Left ventricle myocardium inferior (tissue), 1 donor: Measurements from ENCODE around the gene PCBP3. TPM values are rescaled to one million over a fixed set of nuclear protein-coding genes. Genes with fewer than 3 reads are reported as not detected.
A peak's percentile ranks its signal among the peaks of the same experiment; 100 is the strongest.

Experiments used
- DNase-seq: peaks from one replicate; pipeline ENCODE4 v3.0.0-alpha.2; 2020
- H3K27ac ChIP-seq: fragments of 200-600 bp; replicated peaks from 2 replicates; pipeline ENCODE4 v1.8.0; 2021
- H3K27me3 ChIP-seq: fragments of 200-600 bp; 2 replicates; pipeline ENCODE4 v1.8.0; 2021; ENCODE audit warnings: low read depth
- H3K36me3 ChIP-seq: fragments of 200-600 bp; 2 replicates; pipeline ENCODE4 v1.8.0; 2021
- H3K4me1 ChIP-seq: fragments of 200-600 bp; 2 replicates; pipeline ENCODE4 v1.8.0; 2021
- H3K4me3 ChIP-seq: fragments of 200-600 bp; 2 replicates; pipeline ENCODE4 v1.8.0; 2021; ENCODE audit warnings: mild to moderate bottlenecking, moderate library complexity
- H3K9me3 ChIP-seq: fragments of 200-600 bp; replicated peaks from 2 replicates; pipeline ENCODE4 v1.8.0; 2021
- CTCF ChIP-seq: fragments of 200-600 bp; IDR thresholded peaks from 2 replicates; pipeline ENCODE4 v1.8.0; 2021; ENCODE audit warnings: antibody characterized with exemption, mild to moderate bottlenecking, borderline replicate concordance
- intact Hi-C: fragments of 100-400 bp; cut with micrococcal nuclease; formaldehyde crosslinking; loops from one replicate; pipeline ENCODE4 v1.11.0; 2022
- total RNA-seq: library from RNA; stranded (reverse); fragmentation: NEBNext Ultra II Directional; extraction: Animal tissue kit (Norgen Biotek cat#: 25700); gene quantifications from one replicate; pipeline ENCODE4 v1.2.1, GENCODE V29; 2021
- donor health status: DM: no; HTN: yes; CAD: no; lungs with severe emphysema.

The PCBP3 gene
- total RNA-seq, 1 donor from 2014 or later, result 2.9 TPM

DNA sequence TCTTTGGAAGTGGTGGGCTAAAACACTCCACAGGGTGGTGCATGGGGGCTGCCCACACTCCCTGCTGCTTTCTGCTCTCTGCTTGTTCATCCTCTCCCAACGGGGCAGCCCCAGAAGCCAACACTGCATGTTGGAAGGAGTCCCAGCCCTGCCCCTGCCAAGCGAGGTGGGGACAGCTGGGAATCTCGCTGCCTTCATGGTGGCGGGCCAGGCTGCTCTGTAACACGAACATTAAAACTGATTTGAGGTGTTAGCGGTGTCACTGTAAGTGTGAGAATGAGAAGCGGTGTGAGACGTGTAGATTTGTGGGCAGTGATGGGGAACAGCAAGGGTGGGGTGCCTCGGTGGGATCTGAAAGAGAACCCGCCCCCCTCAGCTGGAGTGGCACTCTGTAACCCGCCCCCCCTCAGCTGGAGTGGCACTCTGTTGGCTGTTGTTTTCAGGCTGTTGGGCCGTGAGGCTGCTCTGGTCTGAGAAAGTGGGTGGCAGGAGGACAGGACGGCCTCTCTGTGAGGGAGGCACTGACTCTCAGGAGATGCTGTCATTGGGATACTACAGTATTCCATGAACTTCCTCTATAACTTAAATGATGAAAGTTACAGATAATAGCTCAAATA, 80.9 kb downstream of the PCBP3 start:
- DNase-seq, result peak; percentile 35
- TF ChIP-seq CTCF, result no peak
- peak overlapping the region; percentile 45 for H3K4me3 ChIP-seq

GRCh38 chr21:45724994-45725843, 81.7 kb downstream of the PCBP3 start:
- no peak for DNase-seq
- intact Hi-C loops, result no loop called here

More for the DNA sequence above, 80.9 kb downstream of the PCBP3 start:
- intact Hi-C loops, result no loop called here
- H3K9me3 ChIP-seq, result no peaks in the 10 kb centered on the region
- no peaks in the 10 kb centered on the region for H3K36me3 ChIP-seq
- H3K27me3 ChIP-seq, result peaks cover 5% of the 10 kb centered on the region
- no peak overlapping the region for H3K27ac ChIP-seq
- no peaks in the 10 kb centered on the region for H3K4me1 ChIP-seq

DNA sequence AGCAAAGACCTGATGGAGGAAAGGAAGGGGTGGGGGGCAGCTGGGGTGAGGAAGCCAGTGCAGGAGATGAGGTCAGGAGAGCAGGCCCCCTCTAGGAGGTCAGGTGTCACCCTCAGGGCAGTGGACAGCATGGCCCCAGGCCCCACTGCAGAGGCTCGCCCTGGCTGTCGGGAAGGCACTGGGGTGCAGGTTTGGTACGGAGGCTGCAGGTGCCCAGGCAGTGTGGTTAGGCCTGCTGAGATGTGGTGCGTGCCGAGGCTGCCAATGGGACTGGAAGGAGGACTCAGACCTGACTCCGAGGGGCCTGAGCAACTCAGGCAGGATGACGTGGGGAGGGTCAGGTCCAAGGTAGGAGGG, 82.3 kb downstream of the PCBP3 start:
- no peaks in the 10 kb centered on the region for H3K27me3 ChIP-seq
- DNase-seq, result no peak
- H3K4me3 ChIP-seq, result no peak overlapping the region
- TF ChIP-seq CTCF, result no peak
- intact Hi-C loops, result no loop called here
- H3K27ac ChIP-seq, result no peak overlapping the region
- H3K4me1 ChIP-seq, result no peaks in the 10 kb centered on the region
- H3K36me3 ChIP-seq, result no peaks in the 10 kb centered on the region
- H3K9me3 ChIP-seq, result no peaks in the 10 kb centered on the region

More at GRCh38 chr21:45724994-45725843, 81.7 kb downstream of the PCBP3 start:
- no peak for TF ChIP-seq CTCF
- Histone ChIP-seq H3K27ac (no peak overlapping the region), H3K4me3 (no peak overlapping the region), H3K9me3 (no peaks in the 10 kb centered on the region), H3K27me3 (no peaks in the 10 kb centered on the region), H3K36me3 (no peaks in the 10 kb centered on the region), H3K4me1 (no peaks in the 10 kb centered on the region)

DNA sequence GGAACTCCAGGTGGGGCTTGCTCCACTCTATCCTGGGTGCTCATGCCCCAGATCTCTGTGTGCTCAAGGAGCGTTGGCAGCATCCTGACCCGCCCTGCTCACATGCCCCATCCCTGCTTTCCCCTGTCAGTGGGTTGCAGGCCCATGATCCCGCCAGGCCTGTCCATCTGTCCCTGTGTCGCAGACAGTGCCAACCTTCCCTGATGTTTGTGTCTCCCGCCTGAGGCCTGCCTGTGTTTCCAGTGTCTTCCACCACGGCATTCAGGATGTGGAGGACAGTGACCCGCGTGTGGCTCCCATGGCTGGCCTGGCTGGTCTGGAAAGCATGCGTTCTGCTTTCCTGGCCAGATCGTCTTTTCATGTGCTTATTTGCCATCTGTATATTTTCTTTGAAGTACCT, 82.9 kb downstream of the PCBP3 start:
- intact Hi-C loops, result no loop called here
- no peak overlapping the region for H3K27ac ChIP-seq
- H3K4me1 ChIP-seq, result no peaks in the 10 kb centered on the region
- no peak for DNase-seq
- no peaks in the 10 kb centered on the region for H3K36me3 ChIP-seq
- no peaks in the 10 kb centered on the region for H3K27me3 ChIP-seq
- no peak for TF ChIP-seq CTCF
- H3K9me3 ChIP-seq, result no peaks in the 10 kb centered on the region
- no peak overlapping the region for H3K4me3 ChIP-seq

GRCh38 chr21:45727390-45727789, 83.9 kb downstream of the PCBP3 start:
- H3K36me3 ChIP-seq, result no peaks in the 10 kb centered on the region
- no peak overlapping the region for H3K4me3 ChIP-seq
- no peak overlapping the region for H3K27ac ChIP-seq
- no peaks in the 10 kb centered on the region for H3K4me1 ChIP-seq
- DNase-seq, result no peak
- no peak for TF ChIP-seq CTCF
- no peaks in the 10 kb centered on the region for H3K27me3 ChIP-seq
- peaks cover 7% of the 10 kb centered on the region for H3K9me3 ChIP-seq
- intact Hi-C loops, result no loop called here
